DND-41 (cell line): ENCODE measurements around the gene CYP39A1.

Experiments used
- ATAC-seq: fragments of 200-7000 bp; cut with Tn5 transposase; 3 replicates; pipeline ENCODE4 v1.9.1; 2021; ENCODE audit warnings: low read depth; ENCODE audit not compliant: insufficient read depth
- DNase-seq: peaks from one replicate; pipeline ENCODE4 v3.0.0-alpha.2; 2020
- H2AFZ ChIP-seq: 2 replicates; pipeline ENCODE4 v1.6.0; 2012; ENCODE audit warnings: low read depth, low read length
- H3K27ac ChIP-seq: 2 replicates; pipeline ENCODE4 v1.5.1; 2012; ENCODE audit warnings: low read length, inconsistent platforms
- H3K27me3 ChIP-seq: fragments of 200-600 bp; sonication (generic); 2 replicates; pipeline ENCODE4 v1.6.0; 2012; ENCODE audit warnings: low read length, mild to moderate bottlenecking, inconsistent platforms; ENCODE audit not compliant: insufficient read depth, poor library complexity
- H3K36me3 ChIP-seq: 2 replicates; pipeline ENCODE4 v1.5.1; 2012; ENCODE audit warnings: low read length, inconsistent platforms; ENCODE audit not compliant: insufficient read depth
- H3K4me1 ChIP-seq: 2 replicates; pipeline ENCODE4 v1.5.1; 2012; ENCODE audit warnings: mild to moderate bottlenecking, low read length; ENCODE audit not compliant: insufficient read depth
- H3K4me2 ChIP-seq: 2 replicates; pipeline ENCODE4 v1.6.0; 2012; ENCODE audit warnings: mild to moderate bottlenecking, moderate library complexity, low read length, inconsistent platforms; ENCODE audit not compliant: insufficient read depth
- H3K4me3 ChIP-seq, 2 experiments: fragments of 200-600 bp in 1 of 2; shearing (Covaris generic) in 1 of 2; 2 replicates each; pipeline ENCODE4 v1.5.1; 2012 to 2016; ENCODE audit warnings: inconsistent platforms in 2 of 2, low read length in 2 of 2, mild to moderate bottlenecking in 2 of 2, low read depth in 1 of 2, moderate library complexity in 1 of 2
- H3K79me2 ChIP-seq: 2 replicates; pipeline ENCODE4 v1.6.0; 2012; ENCODE audit warnings: low read length, inconsistent platforms; ENCODE audit not compliant: insufficient read depth
- H3K9ac ChIP-seq: 2 replicates; pipeline ENCODE4 v1.6.0; 2012; ENCODE audit warnings: low read depth, mild to moderate bottlenecking, inconsistent platforms, low read length, moderate library complexity
- H3K9me3 ChIP-seq: 2 replicates; pipeline ENCODE4 v1.5.1; 2012; ENCODE audit warnings: low read length, moderate library complexity, mild to moderate bottlenecking, inconsistent platforms; ENCODE audit not compliant: insufficient read depth, severe bottlenecking
- H4K20me1 ChIP-seq: 2 replicates; pipeline ENCODE4 v1.6.0; 2012; ENCODE audit warnings: low read length; ENCODE audit not compliant: insufficient read depth
- EZH2 ChIP-seq: IDR thresholded peaks from 3 replicates; pipeline ENCODE4 v1.6.1; 2012; ENCODE audit warnings: borderline replicate concordance, low read depth, mild to moderate bottlenecking, moderate library complexity, low read length, inconsistent platforms; ENCODE audit not compliant: severe bottlenecking
- TF ChIP-seq, protein P1 (sequence below): IDR thresholded peaks from 2 replicates; pipeline ENCODE4 v1.5.1; 2012; ENCODE audit warnings: borderline replicate concordance, low read length, moderate library complexity, mild to moderate bottlenecking; ENCODE audit not compliant: poor library complexity, severe bottlenecking; ENCODE audit errors: extremely low read depth

CYP39A1 gene

DNA sequence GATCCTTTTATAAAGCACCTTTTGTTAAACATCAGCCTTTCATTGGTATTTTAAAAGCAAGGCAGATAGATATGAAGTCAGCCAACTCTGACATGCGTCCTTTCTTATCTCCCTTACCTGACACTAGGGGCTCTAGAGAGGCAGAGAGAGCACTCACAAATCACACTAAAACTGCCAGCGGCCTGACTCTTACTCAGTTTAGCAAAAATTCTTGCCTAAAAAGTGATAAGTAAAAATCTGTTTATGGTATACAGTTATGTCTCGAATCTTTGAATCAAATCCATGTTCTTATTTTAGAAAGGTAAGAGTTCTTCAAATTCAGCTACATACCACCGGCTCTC lies 24.7 kb upstream of the CYP39A1 start:
- H3K4me1 ChIP-seq: no peaks in the 10 kb centered on the region
- no peak for DNase-seq
- H3K4me3 ChIP-seq: no peak overlapping the region
- no peaks in the 10 kb centered on the region for H3K79me2 ChIP-seq
- H3K9me3 ChIP-seq: no peaks in the 10 kb centered on the region
- no peaks in the 10 kb centered on the region for H3K27me3 ChIP-seq
- H3K27ac ChIP-seq: no peak overlapping the region
- TF ChIP-seq, protein P1, sequence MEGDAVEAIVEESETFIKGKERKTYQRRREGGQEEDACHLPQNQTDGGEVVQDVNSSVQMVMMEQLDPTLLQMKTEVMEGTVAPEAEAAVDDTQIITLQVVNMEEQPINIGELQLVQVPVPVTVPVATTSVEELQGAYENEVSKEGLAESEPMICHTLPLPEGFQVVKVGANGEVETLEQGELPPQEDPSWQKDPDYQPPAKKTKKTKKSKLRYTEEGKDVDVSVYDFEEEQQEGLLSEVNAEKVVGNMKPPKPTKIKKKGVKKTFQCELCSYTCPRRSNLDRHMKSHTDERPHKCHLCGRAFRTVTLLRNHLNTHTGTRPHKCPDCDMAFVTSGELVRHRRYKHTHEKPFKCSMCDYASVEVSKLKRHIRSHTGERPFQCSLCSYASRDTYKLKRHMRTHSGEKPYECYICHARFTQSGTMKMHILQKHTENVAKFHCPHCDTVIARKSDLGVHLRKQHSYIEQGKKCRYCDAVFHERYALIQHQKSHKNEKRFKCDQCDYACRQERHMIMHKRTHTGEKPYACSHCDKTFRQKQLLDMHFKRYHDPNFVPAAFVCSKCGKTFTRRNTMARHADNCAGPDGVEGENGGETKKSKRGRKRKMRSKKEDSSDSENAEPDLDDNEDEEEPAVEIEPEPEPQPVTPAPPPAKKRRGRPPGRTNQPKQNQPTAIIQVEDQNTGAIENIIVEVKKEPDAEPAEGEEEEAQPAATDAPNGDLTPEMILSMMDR: peak; percentile 35
- TF ChIP-seq EZH2: no peak
- no peak overlapping the region for H3K9ac ChIP-seq
- no peak overlapping the region for H3K4me2 ChIP-seq
- H4K20me1 ChIP-seq: no peaks in the 10 kb centered on the region
- H2AFZ ChIP-seq: no peak overlapping the region
- ATAC-seq: 0 out of 3 replicates have a peak, but pooled peaks have one; percentile 45
- H3K36me3 ChIP-seq: no peaks in the 10 kb centered on the region

DNA sequence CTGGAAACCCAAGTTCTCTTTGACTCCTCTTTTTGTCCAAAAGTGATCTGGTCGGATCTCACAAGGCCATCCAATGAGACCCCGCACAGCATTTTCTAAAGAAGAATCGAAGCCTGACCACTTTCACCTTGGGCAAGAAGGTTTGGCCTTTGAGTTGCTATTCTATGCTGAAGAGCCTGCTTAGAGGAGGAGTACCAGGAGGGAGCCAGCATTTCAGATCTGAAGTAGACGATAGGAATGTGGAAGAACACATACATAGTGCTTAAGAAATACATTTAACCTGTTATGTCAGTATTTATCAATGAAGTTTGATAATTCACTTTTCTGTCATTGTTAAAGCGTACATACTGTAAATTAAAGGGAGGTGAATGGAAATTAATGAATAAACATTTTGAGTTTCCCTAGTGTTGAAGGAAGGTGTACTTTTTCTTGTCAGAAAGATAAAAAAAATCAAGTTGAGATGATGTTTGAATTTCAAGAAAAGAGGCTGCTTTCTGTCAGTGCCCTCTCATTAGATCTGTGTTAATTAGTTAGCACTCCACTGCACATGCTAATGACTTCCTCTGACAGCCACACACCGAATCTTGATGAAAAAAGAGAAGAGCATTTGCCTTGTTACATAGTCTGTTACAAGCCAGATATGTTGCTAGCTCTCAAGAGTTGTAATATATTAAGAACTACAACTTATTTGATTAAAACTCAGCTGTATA lies 24.1 kb upstream of the CYP39A1 start:
- no peak overlapping the region for H3K4me3 ChIP-seq
- no peaks in the 10 kb centered on the region for H4K20me1 ChIP-seq
- no peak overlapping the region for H2AFZ ChIP-seq
- H3K9ac ChIP-seq: no peak overlapping the region
- no peaks in the 10 kb centered on the region for H3K4me1 ChIP-seq
- H3K79me2 ChIP-seq: no peaks in the 10 kb centered on the region
- DNase-seq (no peak), ATAC-seq (no peak)
- no peaks in the 10 kb centered on the region for H3K36me3 ChIP-seq
- no peaks in the 10 kb centered on the region for H3K27me3 ChIP-seq
- H3K9me3 ChIP-seq: no peaks in the 10 kb centered on the region
- no peak overlapping the region for H3K27ac ChIP-seq
- no peak for TF ChIP-seq EZH2
- TF ChIP-seq, protein P1: no peak
- H3K4me2 ChIP-seq: no peak overlapping the region

DNA sequence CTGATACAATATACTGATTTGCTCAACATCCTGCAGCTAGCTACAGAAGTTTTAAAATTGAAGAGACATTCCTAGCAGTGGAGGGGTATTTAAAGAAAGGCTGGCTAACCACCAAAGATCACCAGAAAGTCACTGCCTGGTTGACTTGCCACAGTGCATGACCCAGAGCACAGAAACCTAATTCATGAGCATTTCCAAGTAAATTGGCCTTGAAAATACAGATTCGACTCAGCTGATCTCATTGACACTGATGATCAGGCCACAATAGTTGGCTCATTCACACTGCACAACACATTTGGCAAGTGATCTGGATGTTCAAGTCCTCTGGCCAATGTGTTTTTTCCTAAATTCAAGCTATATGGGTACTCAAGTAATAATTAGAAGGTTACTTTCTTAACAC lies 21.8 kb upstream of the CYP39A1 start:
- no peak for TF ChIP-seq EZH2
- TF ChIP-seq, protein P1: no peak
- H4K20me1 ChIP-seq: no peaks in the 10 kb centered on the region
- no peaks in the 10 kb centered on the region for H3K79me2 ChIP-seq
- no peak for DNase-seq
- no peak for ATAC-seq
- H3K36me3 ChIP-seq: no peaks in the 10 kb centered on the region
- no peak overlapping the region for H2AFZ ChIP-seq
- no peaks in the 10 kb centered on the region for H3K27me3 ChIP-seq
- no peak overlapping the region for H3K27ac ChIP-seq
- H3K9me3 ChIP-seq: no peaks in the 10 kb centered on the region
- no peak overlapping the region for H3K4me2 ChIP-seq
- no peak overlapping the region for H3K4me3 ChIP-seq
- no peak overlapping the region for H3K9ac ChIP-seq
- no peaks in the 10 kb centered on the region for H3K4me1 ChIP-seq
